GM11168 (cell line): Measurements from ENCODE around the gene CD1E.
"Not testable (repeated sequence)": the region's sequence is repeated elsewhere in the genome, so short reads cannot be mapped to it uniquely, and the experiment has no call there.

Experiments used
- in situ Hi-C: fragments of 300-500 bp; cut with MboI; formaldehyde crosslinking; loops from one replicate; pipeline ENCODE4 v1.12.0; 2022; ENCODE audit warnings: low sequenced_read_pairs; ENCODE audit not compliant: unreplicated experiment

Gene CD1E

DNA sequence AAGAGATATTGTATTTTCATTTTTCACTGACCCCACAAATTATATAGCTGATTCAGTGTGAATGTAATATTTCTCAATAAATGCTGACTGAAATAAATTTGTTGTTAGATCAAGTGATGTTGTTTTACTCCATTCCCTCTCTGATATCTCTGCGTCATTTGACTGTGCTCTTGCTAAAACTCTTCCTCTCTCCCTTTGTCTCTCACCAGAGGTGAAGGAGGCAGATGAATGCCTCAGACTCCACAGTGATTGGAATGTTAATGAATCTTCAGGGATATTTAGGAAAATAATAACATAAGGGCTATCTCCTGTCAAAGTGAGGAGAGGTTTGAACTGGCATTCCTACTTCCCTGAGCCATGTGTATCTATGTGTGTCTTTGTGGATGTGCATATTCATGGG, 3.7 kb downstream of the CD1E start:
- in situ Hi-C loops = no loop called here

- in situ Hi-C loops = no loop called here
Observed at GRCh38 chr1:158362482-158362881, 8.8 kb downstream of the CD1E start.

DNA sequence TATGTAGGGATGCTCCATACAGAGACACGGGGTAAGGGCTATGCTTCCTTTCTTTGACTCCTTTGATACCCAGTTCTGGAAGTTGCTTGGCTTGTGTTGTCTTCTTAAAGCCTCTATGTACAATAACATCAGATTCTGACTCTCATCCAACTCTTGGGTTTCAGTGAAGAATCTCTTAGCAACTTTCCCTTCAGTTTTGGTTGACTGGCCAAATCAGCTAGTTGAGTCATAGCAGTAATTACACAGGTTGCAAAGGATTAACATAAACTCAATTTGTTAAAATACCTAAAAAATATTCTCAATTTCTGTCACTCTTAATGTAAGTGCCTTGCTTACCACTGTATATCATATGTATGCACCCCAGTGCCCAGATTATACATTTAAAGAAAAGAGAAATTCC, 9.2 kb downstream of the CD1E start:
- in situ Hi-C loops = no loop called here

DNA sequence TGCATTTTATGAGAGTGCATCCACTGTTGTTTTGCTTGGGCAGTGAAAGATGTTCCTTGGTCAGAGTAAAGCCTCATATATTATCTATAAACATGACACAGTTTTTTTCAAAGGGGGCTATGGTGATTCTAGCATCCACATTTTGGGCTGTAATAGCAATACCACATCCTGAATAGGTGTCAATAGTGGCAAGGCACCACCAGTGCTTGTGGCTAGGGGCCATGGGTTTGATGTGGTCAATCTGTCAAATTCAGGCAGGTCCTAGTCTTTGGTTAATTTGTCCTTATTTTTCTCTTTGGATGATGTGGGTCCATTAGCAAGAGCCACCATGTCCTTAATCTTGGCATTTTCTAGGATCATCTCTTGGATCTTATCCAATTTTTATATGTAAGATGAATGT, 13.1 kb downstream of the CD1E start:
- in situ Hi-C loops = no loop called here

DNA sequence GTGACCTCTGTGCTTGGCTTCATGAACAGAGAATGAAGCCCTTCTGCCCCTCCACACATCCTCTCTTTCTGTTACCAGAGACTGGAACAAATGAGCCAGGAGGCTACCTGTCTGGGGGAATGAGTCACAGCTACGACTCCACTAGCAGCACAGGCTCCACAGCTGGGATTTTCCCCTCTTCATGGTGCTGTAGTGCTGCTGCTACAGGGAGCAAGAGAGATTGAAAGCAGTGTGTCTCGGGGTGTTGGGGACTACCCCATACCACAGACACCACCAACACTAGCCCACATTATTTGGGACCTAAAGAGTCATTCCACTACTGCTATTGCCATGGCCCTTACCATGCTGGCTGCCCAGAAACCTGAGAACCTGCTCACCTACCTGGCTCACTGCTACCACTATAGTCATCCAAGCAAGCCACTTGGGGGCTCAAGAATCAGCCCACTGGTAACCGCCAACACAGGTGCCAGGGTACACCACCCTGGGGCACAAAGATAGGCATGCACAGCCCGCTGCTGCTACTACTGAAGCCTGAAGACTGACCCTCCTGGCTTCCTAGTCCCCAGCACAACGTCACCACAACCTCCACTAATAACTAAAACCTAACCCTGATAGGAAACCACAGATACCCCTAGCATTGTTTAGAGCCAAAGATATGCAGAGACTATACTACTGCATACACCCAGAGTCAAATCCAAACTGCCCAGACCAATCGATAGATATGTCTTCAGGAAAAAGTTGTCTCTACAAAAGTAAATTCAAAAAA, 17.7 kb downstream of the CD1E start:
- in situ Hi-C loops = no loop called here

DNA sequence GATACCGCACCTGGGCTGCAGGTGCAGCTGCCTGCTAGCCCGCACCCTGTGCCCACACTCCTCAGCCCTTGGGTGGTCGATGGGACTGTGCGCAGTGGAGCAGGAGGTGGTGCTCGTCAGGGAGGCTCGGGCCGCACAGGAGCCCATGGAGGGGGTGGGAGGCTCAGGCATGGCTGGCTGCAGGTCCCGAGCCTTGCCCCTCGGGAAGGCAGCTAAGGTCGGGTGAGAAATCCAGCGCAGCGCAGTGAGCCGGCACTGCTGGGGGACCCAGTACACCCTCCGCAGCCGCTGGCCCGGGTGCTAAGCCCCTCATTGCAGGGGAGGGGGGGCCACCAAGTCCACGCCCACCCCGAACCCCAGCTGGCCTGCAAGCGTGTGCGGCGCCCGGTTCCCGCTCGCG, 20.4 kb downstream of the CD1E start:
- in situ Hi-C loops = not testable (repeated sequence)

DNA sequence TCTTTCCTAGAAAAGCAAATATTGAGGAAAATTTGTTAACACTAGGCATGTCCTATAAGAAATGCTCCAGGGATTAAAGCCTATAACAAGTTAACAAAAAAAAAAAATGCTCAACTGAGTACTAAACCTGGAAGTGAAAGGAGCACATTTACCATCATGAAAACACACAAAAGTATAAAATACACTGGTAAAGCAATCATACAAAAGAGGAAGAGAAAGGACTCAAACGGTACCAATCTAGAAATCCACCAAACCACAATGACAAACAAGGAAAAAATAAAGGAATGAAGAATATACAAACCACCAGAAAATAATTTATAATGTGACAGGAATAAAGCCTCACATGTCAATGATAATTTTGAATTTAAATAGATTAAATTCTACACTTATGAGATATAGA, 21.2 kb downstream of the CD1E start:
- in situ Hi-C loops = no loop called here

GRCh38 chr1:158390331-158390730, 36.6 kb downstream of the CD1E start:
- in situ Hi-C loops = no loop called here

DNA sequence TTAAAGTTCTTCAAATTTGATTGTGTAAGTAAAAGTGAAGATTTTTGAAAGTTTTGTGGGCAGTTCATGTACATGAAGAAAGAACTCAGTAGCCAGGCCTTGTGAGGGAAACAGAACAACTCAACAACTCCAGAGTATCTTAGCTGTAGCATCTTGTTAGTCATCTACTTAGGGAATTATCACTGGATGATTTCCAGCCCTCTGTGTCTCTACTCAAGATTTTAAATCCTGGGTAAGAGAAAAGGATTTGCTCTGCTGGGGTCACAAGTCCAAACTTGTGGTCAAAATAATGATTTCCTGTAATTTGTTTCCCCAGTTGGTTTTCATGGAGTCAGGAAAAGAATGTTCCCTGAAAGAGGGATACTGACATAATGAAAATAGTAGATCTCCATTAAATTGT, 37.4 kb downstream of the CD1E start:
- in situ Hi-C loops = no loop called here

DNA sequence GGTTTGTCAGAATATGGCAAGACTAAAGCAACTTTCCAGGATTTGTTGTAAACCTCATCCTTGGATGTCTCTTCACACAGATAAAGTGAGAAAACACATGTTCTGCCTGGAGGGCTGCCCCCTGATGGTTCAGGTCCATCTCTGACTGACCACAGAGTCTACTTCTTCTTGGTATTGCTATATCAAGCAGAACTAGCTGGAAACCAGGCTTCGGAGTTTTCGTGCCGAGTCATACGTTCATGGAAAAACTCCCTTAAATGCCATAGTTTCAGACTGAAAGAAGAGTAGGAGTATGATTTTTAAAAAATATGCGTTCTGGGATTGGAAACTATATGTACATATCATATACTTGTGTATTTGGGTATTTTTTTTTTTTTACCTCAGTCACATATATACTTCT, 39.8 kb downstream of the CD1E start:
- in situ Hi-C loops = no loop called here

DNA sequence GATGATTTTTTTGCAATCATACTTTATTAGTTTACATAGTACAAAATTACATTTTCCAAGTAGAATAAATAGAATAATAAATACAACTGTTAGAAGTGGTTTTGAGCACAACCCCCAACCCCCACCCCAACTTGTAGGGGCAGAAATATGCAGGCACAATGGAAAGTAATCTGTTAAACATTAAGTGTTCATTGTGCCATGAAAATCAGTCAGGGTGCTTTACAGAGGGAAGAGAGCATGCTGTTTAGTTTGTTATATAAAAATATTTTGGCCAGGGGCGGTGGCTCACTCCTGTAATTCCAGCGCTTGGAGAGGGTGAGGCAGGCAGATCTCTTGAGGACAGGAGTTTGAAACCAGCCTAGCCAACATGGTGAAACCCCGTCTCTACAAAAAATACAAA, 43.0 kb downstream of the CD1E start:
- in situ Hi-C loops = no loop called here

DNA sequence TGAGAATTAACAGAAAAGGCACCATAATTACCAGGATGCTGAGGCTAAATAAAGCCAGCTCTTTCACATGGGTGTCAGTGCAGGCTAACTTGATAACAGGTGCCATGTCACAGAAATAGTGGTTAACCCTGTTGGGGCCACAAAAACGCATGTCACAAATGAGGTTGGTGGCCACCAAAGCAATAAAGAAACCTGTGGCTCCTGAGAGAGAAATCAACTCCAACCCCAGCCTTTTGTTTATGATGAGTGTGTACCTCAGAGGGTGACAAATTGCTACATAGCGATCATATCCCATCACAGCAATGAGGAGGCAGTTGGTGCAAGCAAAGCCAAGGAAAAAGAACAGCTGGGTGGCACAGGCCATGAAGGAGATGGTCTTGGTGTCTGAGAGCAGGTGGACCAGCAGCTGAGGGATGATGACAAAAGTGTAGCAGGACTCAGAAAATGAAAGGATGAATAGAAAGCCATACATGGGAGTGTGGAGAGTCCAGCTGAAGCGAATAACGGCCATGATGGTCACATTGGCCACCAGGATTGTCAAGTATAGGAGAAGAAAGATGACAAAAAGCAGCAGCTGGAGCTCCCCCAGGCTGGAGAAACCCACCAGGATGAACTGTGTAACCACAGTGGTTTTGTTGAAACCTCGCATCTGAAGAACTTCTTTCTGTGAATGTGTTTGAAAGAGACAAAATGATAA, 45.3 kb downstream of the CD1E start, which contains the start of gene OR10T2:
Gene OR10T2 (minus strand): TSS at position 649 of the 697 bp plus-strand sequence. CDS start 0 bp downstream, at position 649.
- in situ Hi-C loops = no loop called here

- in situ Hi-C loops = no loop called here
Observed at GRCh38 chr1:158400871-158401270, 47.2 kb downstream of the CD1E start.

- in situ Hi-C loops = no loop called here
Observed at GRCh38 chr1:158407092-158407491, 53.4 kb downstream of the CD1E start.
